Panc1 (cell line): ENCODE results near the gene FAM241B. TPM values are rescaled to one million over a fixed set of nuclear protein-coding genes. Genes with fewer than 3 reads are reported as not detected.

Experiments
- ATAC-seq: fragments of 200-7000 bp; cut with Tn5 transposase; 2 replicates; pipeline ENCODE4 v1.9.1; 2020; ENCODE audit warnings: mild to moderate bottlenecking, moderate library complexity
- BruUV-seq: library from RNA; stranded (reverse); fragments of 400-500 nt; replicated peaks from 2 replicates; lab custom pipeline; 2021; lab: Mats Ljungman, UMichigan
- CTCF ChIA-PET: fragments of 300-600 bp; sonication (Branson Sonifier 250); formaldehyde crosslinking; loops from one replicate; lab custom pipeline; 2022; ENCODE audit warnings: antibody characterized with exemption; lab: Charles Lee
- POLR2A ChIA-PET: fragments of 300-600 bp; sonication (Branson Sonifier 250); formaldehyde crosslinking; loops from one replicate; lab custom pipeline; 2022; ENCODE audit warnings: antibody characterized with exemption; lab: Charles Lee
- DNase-seq: peaks from one replicate; pipeline ENCODE4 v3.0.0-alpha.2; 2010; ENCODE audit warnings: low read depth, low spot score
- H3K27ac ChIP-seq: 2 replicates; pipeline ENCODE4 v1.5.1; 2011; ENCODE audit warnings: mild to moderate bottlenecking, low read length, inconsistent platforms
- H3K27me3 ChIP-seq: fragments of 200-500 bp; sonication (Bioruptor generic); 2 replicates; pipeline ENCODE4 v1.6.0; 2014; ENCODE audit warnings: low read length, inconsistent platforms; ENCODE audit not compliant: control insufficient read depth, insufficient read depth
- H3K36me3 ChIP-seq: fragments of 200-500 bp; sonication (Bioruptor generic); 2 replicates; pipeline ENCODE4 v1.5.1; 2014; ENCODE audit warnings: inconsistent platforms, mild to moderate bottlenecking, low read length, moderate library complexity; ENCODE audit not compliant: control insufficient read depth, insufficient read depth
- H3K4me1 ChIP-seq: 2 replicates; pipeline ENCODE4 v1.5.1; 2011; ENCODE audit warnings: inconsistent platforms, mild to moderate bottlenecking, low read length, moderate library complexity; ENCODE audit not compliant: control insufficient read depth, insufficient read depth
- H3K4me3 ChIP-seq, 2 experiments: 2 replicates each; pipeline ENCODE4 v1.5.1; 2011 to 2012; ENCODE audit warnings: low read depth in 2 of 2, low read length in 2 of 2, mild to moderate bottlenecking in 2 of 2, inconsistent platforms in 1 of 2, moderate library complexity in 1 of 2
- H3K9me3 ChIP-seq: fragments of 200-500 bp; sonication (Bioruptor generic); 2 replicates; pipeline ENCODE4 v1.5.1; 2014; ENCODE audit warnings: low read depth, mild to moderate bottlenecking, inconsistent platforms, low read length, moderate library complexity; ENCODE audit not compliant: control insufficient read depth, insufficient read depth
- POLR2AphosphoS5 ChIP-seq: IDR thresholded peaks from 2 replicates; pipeline ENCODE4 v1.6.1; 2012; ENCODE audit warnings: mild to moderate bottlenecking, low read depth, low read length, moderate library complexity
- SIN3A ChIP-seq: IDR thresholded peaks from 2 replicates; pipeline ENCODE4 v1.6.1; 2012; ENCODE audit warnings: low read depth, mild to moderate bottlenecking, low read length, moderate library complexity, borderline replicate concordance; ENCODE audit not compliant: insufficient read depth
- TCF7L2 ChIP-seq: IDR thresholded peaks from 2 replicates; pipeline ENCODE4 v1.6.1; 2011; ENCODE audit warnings: mild to moderate bottlenecking, low read depth, low read length, inconsistent platforms
- in situ Hi-C: cut with HindIII; loops from 2 replicates; pipeline ENCODE4 v1.10.0; 2016; ENCODE audit warnings: low sequenced_read_pairs, low pct_unique_long_range_greater_than_20kb
- intact Hi-C: fragments of 100-400 bp; cut with micrococcal nuclease; formaldehyde crosslinking; loops from one replicate; pipeline ENCODE4 v1.10.0; 2022; ENCODE audit not compliant: unreplicated experiment
- total RNA-seq: library from RNA; stranded (reverse); gene quantifications from one replicate; pipeline ENCODE4 v1.2.1, GENCODE V29; 2021; ENCODE audit not compliant: unreplicated experiment
- TF ChIP-seq, protein P1 (sequence below), 2 experiments: IDR thresholded peaks; 2 replicates each; pipeline ENCODE4 v1.6.1; 2011 to 2012; ENCODE audit warnings: low read depth in 2 of 2, control low read depth in 1 of 2, low read length in 1 of 2, mild to moderate bottlenecking in 1 of 2, moderate library complexity in 1 of 2; ENCODE audit not compliant: insufficient read depth in 1 of 2
- TF ChIP-seq, protein P2 (sequence below): fragments of 450-650 bp; IDR thresholded peaks from 2 replicates; pipeline ENCODE4 v1.5.1; 2017; ENCODE audit warnings: mild to moderate bottlenecking

Gene FAM241B
- total RNA-seq, 1 experiment from 2014 or later = 29.1 TPM

DNA sequence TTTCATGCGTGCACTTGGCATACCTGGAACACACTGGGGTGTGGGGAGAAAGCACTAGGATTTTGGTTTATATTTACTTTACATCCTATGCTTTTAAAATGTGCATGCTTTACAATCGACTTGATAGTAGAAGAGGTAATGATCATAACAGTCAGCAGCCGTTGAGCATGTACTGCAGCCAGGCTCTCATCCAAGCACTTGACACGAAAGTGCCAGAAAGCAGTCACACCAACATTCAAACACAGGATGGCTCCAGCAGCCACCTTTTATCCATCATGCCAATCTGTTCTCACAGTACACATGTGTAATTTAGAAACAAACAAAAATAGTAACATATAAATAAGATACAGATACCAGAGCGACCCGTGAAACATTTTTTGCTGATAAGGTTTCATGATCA, 1.2 kb upstream of the FAM241B start:
- Histone ChIP-seq H3K27me3 (no peaks in the 10 kb centered on the region), H3K36me3 (no peaks in the 10 kb centered on the region), H3K4me3 (no peak overlapping the region), H3K27ac (no peak overlapping the region), H3K4me1 (no peaks in the 10 kb centered on the region), H3K9me3 (peaks cover 1% of the 10 kb centered on the region; the same call in 1 of the 2 replicates)
- ATAC-seq = no peak
- BruUV-seq = no TSS peak
- TF ChIP-seq, protein P1, sequence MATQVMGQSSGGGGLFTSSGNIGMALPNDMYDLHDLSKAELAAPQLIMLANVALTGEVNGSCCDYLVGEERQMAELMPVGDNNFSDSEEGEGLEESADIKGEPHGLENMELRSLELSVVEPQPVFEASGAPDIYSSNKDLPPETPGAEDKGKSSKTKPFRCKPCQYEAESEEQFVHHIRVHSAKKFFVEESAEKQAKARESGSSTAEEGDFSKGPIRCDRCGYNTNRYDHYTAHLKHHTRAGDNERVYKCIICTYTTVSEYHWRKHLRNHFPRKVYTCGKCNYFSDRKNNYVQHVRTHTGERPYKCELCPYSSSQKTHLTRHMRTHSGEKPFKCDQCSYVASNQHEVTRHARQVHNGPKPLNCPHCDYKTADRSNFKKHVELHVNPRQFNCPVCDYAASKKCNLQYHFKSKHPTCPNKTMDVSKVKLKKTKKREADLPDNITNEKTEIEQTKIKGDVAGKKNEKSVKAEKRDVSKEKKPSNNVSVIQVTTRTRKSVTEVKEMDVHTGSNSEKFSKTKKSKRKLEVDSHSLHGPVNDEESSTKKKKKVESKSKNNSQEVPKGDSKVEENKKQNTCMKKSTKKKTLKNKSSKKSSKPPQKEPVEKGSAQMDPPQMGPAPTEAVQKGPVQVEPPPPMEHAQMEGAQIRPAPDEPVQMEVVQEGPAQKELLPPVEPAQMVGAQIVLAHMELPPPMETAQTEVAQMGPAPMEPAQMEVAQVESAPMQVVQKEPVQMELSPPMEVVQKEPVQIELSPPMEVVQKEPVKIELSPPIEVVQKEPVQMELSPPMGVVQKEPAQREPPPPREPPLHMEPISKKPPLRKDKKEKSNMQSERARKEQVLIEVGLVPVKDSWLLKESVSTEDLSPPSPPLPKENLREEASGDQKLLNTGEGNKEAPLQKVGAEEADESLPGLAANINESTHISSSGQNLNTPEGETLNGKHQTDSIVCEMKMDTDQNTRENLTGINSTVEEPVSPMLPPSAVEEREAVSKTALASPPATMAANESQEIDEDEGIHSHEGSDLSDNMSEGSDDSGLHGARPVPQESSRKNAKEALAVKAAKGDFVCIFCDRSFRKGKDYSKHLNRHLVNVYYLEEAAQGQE (IDR thresholded peaks at IDR 0.05; ENCODE audit: insufficient read depth in 1 of 2, low read depth in 2 of 2, low read length in 1 of 2) = no peak
- no peak for TF ChIP-seq POLR2AphosphoS5
- no peak for TF ChIP-seq TCF7L2
- TF ChIP-seq SIN3A = no peak
- TF ChIP-seq, protein P2, sequence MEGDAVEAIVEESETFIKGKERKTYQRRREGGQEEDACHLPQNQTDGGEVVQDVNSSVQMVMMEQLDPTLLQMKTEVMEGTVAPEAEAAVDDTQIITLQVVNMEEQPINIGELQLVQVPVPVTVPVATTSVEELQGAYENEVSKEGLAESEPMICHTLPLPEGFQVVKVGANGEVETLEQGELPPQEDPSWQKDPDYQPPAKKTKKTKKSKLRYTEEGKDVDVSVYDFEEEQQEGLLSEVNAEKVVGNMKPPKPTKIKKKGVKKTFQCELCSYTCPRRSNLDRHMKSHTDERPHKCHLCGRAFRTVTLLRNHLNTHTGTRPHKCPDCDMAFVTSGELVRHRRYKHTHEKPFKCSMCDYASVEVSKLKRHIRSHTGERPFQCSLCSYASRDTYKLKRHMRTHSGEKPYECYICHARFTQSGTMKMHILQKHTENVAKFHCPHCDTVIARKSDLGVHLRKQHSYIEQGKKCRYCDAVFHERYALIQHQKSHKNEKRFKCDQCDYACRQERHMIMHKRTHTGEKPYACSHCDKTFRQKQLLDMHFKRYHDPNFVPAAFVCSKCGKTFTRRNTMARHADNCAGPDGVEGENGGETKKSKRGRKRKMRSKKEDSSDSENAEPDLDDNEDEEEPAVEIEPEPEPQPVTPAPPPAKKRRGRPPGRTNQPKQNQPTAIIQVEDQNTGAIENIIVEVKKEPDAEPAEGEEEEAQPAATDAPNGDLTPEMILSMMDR = no peak
- intact Hi-C loops (no loop called here), in situ Hi-C loops (no loop called here)
- DNase-seq = no peak
- ChIA-PET CTCF (interaction anchor here (0.8 to 0.9 kb wide), 3 partner anchors 10 to 220 kb away, joined by 3 read pairs; no protein-coding TSS in a partner anchor), POLR2A (no interaction called here)

DNA sequence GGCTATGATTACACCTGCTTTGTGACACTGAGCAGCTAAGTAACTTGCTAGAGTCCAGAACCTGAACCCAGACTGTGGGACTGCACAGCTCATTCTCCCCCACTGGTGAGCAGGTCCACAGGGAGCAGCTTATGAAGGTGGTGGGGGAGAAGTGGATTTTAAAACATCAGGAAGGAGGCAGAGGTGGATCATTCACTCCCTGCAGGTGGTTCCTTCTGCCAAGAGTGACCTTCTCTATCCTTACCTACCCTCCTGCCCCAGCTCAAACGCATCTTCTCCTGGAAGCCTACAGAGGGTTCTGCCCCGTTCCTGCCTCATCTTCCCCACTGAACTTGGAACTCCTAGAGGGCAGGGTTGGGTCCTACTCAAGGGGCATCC, 539 bp upstream of the FAM241B start:
- CTCF ChIA-PET = interaction anchor here (0.8 to 0.9 kb wide), 3 partner anchors 10 to 221 kb away, joined by 3 read pairs; no protein-coding TSS in a partner anchor
- no peak for DNase-seq
- intact Hi-C loops = no loop called here
- no peak for TF ChIP-seq POLR2AphosphoS5
- no peak for TF ChIP-seq SIN3A
- TF ChIP-seq, protein P1 (IDR thresholded peaks at IDR 0.05; ENCODE audit: insufficient read depth in 1 of 2, low read depth in 2 of 2, low read length in 1 of 2) = no peak
- TF ChIP-seq, protein P2 = no peak
- peak; percentile 2; the same call in 1 of the 2 replicates for ATAC-seq
- in situ Hi-C loops = no loop called here
- H3K27me3 ChIP-seq = no peaks in the 10 kb centered on the region
- no peaks in the 10 kb centered on the region for H3K4me1 ChIP-seq
- H3K36me3 ChIP-seq = no peaks in the 10 kb centered on the region
- peak overlapping the region; percentile 67 to 68 for H3K4me3 ChIP-seq
- no TSS peak for BruUV-seq
- H3K27ac ChIP-seq = peak overlapping the region; percentile 80
- POLR2A ChIA-PET = no interaction called here
- H3K9me3 ChIP-seq = no peaks in the 10 kb centered on the region
